GM21390 (cell line): ENCODE results near the gene C13orf46.

Experiments
- ATAC-seq: cut with Tn5 transposase; IDR thresholded peaks from one replicate; pipeline ENCODE4 v1.9.1; 2021; ENCODE audit not compliant: unreplicated experiment

The C13orf46 gene

GRCh38 chr13:113972451-113973217, 1.2 kb downstream of the C13orf46 start:
- no peak for ATAC-seq

GRCh38 chr13:113971471-113972231, 2.2 kb downstream of the C13orf46 start:
- ATAC-seq = no peak

GRCh38 chr13:113970810-113971470, 2.9 kb downstream of the C13orf46 start:
- ATAC-seq = no peak

- ATAC-seq = no peak
Observed at GRCh38 chr13:113969973-113970611, 3.8 kb downstream of the C13orf46 start.

GRCh38 chr13:113969311-113969972, 4.4 kb downstream of the C13orf46 start:
- no peak for ATAC-seq

- ATAC-seq = no peak
Observed at GRCh38 chr13:113968463-113969310, 5.2 kb downstream of the C13orf46 start.

GRCh38 chr13:113967729-113968462, 6.0 kb downstream of the C13orf46 start:
- no peak for ATAC-seq

GRCh38 chr13:113967206-113967720, 6.6 kb downstream of the C13orf46 start:
- ATAC-seq = no peak

- ATAC-seq = no peak
Observed at GRCh38 chr13:113965968-113966884, 7.7 kb downstream of the C13orf46 start.

- no peak for ATAC-seq
Observed at GRCh38 chr13:113965383-113965874, 8.4 kb downstream of the C13orf46 start.

- no peak for ATAC-seq
Observed at GRCh38 chr13:113964251-113964995, 9.5 kb downstream of the C13orf46 start.

- ATAC-seq = no peak
Observed at GRCh38 chr13:113963376-113963775, 10.5 kb downstream of the C13orf46 start.

GRCh38 chr13:113962975-113963374, 10.9 kb downstream of the C13orf46 start:
- ATAC-seq = no peak

GRCh38 chr13:113962386-113962785, 11.5 kb downstream of the C13orf46 start:
- no peak for ATAC-seq

GRCh38 chr13:113960276-113960948, 13.5 kb downstream of the C13orf46 start:
- ATAC-seq = no peak

GRCh38 chr13:113959198-113959597, 14.7 kb downstream of the C13orf46 start:
- ATAC-seq = no peak
